ENCODE data around the gene FKBP11.
A peak's percentile ranks its signal among the peaks of the same experiment; 100 is the strongest.

The FKBP11 gene
- 32.7 to 38.3 reads per million in 2 experiments for total RNA-seq

DNA sequence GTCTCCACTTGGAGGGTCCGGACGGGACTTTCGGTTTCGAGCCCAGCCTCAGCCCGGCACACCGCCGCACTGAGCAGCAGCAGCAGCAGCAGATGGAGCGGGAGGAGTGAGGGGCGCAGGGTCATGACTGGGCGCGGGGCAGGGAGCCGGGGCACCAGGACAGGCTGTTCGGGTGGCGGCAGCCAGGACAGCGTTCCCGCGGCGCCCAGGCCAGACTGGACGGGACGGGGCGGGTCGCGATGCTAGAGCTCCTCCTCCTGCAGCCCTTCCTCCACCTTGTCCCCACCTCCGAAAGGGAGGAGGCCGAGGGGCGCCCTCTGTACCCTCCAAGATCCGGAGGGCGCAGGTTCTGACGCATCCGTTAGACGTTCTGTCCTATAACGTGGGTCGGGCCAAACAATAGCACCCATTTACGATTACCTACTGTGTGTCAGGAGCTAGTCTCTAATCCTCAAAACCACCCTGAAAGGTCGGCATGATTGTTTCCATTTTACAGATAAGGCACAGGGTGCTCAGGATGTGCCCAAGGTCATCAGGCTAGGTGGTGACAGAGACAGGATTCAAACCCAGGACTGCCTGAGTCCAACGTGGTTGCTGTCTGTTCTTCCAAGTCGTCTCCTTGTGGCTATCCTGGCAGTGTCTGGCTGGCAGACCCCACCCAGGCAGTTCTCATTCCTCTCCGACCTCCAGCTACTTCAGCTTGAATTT lies at the start of gene FKBP11:
FKBP11 (minus strand) TSS at position 189 of the 708 bp plus-strand sequence; CDS start at position 125, 64 bp downstream.
- peak; percentile 71 for DNase-seq (ENCODE audit: low read depth)

DNA sequence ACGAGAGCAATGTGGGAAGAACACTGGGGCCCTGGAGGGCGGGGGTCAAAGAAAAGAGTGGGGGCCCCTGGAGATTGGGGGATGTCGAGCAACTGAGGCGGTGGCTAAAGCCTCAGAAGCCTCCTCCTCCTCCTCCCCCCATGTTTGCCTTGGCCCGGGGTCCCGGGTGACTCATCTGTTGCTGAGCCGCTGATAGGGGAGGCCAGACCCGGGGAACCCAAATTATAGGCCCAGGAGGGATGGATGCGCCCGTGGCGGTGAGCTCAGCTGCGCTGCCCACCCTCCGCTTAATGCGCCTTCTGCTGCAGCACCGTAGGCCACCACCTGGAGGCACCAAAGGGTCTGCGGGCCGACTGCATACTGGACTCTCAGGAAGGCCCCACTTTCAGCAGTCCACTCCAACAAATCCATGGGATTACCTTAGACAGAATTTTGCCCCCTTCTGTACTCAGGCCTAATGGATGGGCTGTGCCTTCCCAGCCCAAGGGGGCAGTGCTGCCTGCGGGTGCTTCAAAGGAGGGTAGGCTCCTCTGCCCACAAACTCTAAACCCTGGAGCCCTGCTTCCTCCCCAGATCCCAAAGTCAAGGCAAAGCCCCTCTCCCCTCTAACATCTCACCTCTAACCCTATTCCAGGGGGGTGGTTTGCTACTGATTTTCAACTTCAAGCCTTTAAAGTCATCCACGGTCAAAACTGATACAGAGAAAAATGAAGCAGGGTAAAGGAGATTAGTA lies 48.8 kb upstream of the FKBP11 start:
- no peak for DNase-seq (ENCODE audit: low read depth)

GRCh38 chr12:48973531-48973930 lies 48.2 kb upstream of the FKBP11 start:
- DNase-seq (ENCODE audit: low read depth), result no peak

DNA sequence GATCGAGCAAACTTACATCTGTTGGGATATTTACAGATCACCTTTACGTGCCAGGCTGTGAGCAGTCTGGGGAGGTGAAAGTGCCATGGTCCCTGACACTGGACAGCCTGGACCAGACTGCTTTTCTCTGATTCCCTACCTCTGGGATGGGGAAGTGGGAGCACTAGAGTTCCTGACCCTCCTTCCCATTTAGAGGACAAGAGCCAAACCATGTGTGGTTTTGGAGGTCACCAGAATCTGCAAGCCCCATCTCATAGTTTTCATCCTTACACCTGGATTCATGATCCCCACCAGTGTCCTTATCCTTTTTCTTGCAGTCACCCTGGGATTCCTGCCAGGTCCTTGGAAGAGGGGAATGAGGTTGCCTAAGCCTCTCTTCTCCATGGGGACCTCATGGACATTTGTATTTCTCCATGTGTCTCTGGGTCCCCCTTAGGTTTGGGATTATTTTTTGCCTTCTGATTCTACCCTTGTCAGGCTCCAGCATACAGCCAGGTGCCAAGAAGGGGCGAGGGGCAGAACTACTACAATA lies 47.7 kb upstream of the FKBP11 start:
- DNase-seq (ENCODE audit: low read depth), result no peak

DNA sequence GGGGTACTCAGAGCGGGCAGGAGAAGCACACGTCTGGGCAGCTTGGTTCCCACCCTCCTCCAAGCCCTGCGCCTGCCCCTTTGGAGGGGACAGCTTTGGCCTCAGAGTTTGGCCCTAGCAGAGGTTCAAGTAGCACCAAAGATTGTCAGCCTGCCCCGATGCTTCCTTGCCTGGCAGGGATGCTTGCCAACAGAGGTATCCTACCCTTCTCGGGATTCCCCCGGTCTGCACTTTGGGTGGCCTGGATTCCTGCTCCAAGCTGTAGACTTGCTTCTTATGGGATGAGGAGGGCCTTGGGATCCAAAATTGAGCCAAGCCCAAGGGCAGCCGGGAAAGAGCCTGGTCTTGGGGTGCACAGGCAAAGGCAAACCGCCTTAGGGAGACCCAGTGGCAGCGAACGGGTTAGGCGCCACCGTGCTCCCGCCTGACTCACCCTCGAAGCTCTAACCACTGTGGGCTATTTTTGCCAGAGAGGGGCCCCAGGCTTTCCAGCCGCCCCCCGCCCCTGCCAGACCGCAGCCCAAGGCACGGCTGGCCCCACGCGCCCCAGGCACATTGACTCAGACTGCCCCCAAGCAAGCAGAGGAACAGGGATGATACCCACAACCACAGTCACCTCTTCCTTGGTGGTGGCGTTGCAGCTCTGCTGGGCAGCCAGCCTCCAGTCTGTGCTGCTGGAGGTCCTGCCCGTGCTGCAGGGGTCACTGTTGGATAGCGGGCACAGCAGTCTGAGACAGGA lies 47.1 kb upstream of the FKBP11 start:
- DNase-seq (ENCODE audit: low read depth), result no peak

DNA sequence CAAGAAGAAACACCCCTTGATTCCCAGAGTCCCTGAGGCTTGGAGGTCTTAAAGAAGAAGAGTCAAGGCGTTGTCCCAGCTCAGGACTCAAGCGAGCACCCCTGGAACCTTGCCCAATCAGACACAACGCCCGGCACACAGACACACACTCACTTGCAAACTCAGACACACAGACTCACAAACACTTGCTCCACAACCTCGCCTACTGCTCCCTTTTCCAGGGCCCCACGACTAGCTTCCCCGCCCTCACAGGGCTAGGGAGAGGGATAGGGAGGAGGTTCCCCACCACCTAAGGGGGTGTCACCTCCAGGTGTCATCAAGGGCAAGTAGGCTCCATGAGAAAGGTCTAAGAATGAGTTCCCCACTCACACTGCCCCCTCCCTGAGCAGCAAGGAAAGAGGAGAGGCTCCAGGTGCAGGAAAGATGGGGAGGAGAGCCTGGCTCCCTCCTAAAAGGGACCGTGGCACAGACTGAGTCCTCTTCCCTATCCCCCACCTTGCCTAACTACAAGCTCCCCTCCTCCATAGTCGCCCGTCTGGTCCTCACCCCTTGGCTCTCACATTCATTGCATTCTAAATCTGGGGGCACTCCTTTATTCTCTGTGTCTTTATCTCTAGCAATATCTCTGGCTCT lies 45.5 kb upstream of the FKBP11 start:
- DNase-seq (ENCODE audit: low read depth), result no peak

DNA sequence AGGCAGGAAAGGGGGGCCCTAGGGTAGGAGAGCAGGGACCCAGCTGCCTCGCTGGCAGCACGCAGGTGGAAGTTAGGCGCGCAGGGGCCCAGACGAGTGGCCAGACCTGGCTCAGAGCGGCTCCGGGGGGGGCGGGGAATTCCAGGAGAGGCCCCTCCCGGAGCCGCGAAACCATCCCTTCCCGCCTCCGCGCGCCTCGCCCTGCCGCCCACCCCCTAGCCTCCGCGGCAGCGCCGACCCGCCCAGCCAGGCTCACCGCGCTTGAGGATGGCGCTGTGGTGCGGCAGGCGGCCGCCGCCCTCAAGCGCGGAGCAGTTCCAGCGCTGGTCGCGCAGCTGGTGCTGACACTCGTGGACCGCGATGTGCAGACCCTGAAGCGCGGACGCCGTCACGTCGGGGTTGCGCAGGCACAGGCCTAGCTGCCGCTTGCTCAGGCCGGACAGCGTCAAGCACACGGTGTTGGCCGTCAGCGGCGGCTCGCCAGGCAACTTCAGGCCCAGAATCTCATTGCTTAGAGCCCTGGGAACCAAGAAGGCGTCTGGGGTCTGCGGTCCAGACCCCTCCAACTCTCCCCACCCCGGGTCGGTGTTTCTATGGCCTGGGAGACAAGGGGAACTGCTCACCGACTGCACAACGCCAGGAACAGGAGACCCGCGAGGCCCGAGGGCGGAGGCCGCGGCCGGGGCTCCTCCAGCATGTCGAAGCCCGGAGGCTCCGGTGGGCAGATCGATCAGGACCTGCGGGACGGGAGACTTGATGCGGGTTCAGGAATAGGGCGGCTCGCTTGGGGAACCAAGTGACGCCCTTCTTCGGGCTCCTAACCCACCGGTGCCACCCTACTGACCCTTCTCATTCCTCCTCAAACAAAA lies 44.8 kb upstream of the FKBP11 start:
- no peak for DNase-seq (ENCODE audit: low read depth)

DNA sequence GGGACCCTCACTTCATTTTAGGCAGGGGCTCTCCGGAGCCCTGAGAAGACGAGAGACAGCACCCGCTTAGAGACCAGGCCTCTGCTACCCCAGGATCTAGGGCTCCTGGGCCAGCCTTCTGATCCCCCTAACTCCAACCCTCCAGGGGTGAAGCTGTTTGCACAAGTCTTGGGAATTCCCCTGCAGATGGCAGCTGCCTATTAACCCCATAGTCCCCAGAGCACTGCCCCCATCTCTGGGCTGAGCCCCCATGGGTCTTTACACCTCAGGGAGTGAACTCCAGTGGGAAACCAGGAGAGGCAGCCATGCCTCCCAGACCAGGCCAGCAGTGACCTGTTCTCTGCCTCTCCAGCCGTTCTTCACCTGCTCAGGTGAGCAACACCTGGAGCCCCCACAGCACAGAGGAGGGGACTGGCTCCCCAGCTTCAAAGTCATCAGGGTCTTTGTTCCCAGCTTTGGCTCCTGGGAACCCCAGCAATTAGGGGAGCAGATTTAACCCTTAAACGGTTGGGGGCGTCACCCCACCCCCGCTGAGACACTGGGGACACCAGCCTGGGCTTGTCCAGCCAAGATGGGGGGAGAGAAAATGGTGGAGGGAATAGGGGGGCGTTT lies 44.0 kb upstream of the FKBP11 start:
- no peak for DNase-seq (ENCODE audit: low read depth)

GRCh38 chr12:48968467-48968866 lies 43.2 kb upstream of the FKBP11 start:
- no peak for DNase-seq (ENCODE audit: low read depth)

DNA sequence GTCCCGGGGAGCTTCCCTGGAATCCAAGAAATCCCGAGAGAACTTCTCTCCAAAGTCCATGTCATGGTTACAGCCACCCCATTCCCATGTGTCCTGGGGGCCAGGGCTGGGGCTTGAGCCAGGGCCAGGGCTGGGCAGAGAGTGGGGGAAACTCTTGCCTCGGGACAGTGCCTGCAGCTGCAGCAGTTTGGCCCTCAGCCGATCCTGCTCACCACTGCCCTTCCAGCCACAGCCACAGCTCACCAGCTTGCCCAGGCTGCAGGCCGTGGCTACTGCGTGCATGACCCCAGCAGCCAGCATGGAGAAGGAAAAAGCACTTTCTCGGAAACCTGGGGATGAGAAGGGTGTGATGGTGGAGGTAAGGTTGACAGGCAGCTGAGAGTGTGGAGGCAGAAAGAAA lies 42.7 kb upstream of the FKBP11 start:
- no peak for DNase-seq (ENCODE audit: low read depth)

DNA sequence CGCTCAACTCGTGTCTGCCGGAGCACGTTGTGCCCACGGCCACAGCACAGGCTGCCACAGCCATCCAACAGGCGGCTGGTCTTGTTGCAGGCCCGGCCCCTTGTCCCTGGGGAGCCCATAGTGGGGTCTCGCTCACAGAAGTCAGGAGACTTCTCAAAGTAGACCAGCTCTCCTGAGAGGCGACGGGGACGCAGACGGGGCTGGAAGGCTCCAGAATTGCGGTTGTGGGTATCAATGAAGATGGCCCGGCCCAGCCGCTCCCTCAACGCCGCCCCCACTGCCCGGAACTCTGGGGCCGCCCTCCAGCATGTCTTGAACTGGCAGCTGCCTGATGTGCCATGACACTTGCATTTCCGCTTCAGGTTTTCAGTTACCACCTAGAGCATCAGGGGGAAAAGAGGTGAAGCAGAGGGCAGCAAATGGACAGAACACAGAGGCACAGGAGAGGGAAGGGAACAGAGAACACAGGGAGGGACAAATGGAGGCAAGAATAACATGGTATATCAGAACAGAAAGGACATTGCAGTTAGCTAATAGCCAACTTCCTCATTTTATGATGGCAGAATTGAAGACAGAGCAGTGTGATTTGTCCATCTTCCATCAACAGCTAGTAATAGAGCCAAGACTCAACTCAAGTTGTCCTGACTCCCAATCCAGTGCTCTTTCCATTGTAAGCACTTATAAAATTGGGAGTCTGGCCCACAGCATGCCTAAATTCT lies 41.0 kb upstream of the FKBP11 start:
- no peak for DNase-seq (ENCODE audit: low read depth)

DNA sequence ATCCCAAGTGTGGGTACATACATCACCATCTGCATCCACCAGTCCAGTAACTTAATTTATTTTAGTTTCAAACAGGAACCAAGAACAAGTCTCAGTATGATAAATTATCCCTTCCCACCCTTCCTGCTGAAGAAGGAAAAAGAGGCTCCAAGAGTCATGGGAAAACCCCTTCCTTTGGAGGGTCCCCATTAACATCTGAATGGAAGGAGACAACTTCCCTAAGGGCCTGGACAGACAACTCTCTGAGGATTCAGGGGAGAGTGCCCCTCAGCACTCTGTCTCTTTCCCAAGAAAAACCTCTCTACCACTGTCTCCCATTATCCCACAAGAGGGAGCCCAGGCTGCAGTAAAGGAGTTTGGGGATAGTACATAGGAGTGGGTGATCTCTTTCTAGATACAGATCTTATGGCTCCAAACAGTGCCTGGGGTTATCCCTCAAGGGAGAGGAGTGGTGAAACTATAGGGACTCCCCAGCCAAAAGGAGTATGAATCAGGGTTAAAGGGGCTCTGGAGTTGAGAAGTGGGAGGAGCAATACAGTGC lies 40.1 kb upstream of the FKBP11 start:
- no peak for DNase-seq (ENCODE audit: low read depth)

GRCh38 chr12:48961801-48962200 lies 36.5 kb upstream of the FKBP11 start:
- no peak for DNase-seq (ENCODE audit: low read depth)

DNA sequence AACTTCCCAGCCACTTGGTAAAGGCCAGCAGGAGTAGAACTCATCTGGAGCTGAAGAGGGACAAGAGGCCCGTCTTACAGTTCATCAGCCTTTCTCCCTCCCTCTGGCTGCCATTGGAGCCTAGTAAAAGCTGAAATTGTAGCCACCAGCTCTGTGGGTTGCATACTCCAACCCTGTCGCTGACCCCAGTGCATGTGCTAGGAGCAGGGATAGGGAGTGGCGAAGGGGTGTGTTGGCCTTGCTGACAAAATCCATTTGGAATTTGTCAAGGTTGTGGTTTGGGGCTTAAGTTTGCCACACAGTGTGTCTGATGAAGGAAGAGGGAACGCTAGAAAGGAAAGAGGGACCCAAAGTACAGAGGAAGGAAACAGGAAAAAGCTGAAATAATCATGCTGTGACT lies 36.0 kb upstream of the FKBP11 start:
- no peak for DNase-seq (ENCODE audit: low read depth)

DNA sequence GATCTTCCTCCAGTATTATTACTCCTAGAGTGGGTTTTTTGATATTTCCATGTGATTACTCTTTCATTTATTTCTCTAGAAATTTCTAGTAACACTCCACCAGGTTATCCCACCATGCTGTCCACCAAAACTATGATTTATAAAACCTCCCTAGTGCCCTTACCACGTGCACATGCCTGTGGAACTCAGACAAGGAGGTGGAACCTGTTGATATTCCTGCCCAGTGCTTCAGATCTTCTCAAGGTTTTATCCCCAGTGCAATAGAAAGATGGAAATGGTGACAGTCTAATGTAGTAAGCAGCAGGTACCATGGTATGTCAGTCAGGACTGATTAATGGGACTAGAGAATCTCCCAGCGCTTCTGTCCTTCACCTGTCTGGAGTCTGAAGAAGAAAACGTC lies 35.5 kb upstream of the FKBP11 start:
- no peak for DNase-seq (ENCODE audit: low read depth)

DNA sequence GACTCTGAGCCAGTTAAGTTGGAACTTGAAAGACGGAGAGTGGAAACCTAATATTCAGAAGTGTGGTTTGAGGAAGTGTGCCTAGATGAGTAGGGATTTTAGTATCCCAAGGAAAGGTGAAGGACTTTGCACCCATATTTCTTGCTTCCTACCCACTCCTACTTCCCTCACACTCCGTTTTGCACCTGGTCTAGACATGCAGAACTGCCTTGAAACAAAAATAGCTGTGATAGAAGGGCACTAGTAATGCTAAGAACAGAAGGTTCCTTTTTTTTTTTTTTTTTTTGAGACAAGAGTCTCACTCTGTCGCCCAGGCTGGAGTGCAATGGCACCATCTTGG lies 32.7 kb upstream of the FKBP11 start:
- DNase-seq (ENCODE audit: low read depth), result no peak

GRCh38 chr12:48957141-48958048 lies 32.1 kb upstream of the FKBP11 start, which contains the start of gene ARF3:
Gene ARF3, minus strand, starts transcription at chr12:48957487. Its CDS starts 16,392 bp downstream, at chr12:48941095.
- peak; percentile 94 for DNase-seq (ENCODE audit: low read depth)

GRCh38 chr12:48956279-48957140 lies 31.2 kb upstream of the FKBP11 start:
- no peak for DNase-seq (ENCODE audit: low read depth)
